Measurements from ENCODE around the gene DDC. TPM values are rescaled to one million over a fixed set of nuclear protein-coding genes. Genes with fewer than 3 reads are reported as not detected.
"Not testable (repeated sequence)": the region's sequence is repeated elsewhere in the genome, so short reads cannot be mapped to it uniquely, and the experiment has no call there.

The DDC gene
- polyA plus RNA-seq, 6 donors from 2014 or later: not detected

DNA sequence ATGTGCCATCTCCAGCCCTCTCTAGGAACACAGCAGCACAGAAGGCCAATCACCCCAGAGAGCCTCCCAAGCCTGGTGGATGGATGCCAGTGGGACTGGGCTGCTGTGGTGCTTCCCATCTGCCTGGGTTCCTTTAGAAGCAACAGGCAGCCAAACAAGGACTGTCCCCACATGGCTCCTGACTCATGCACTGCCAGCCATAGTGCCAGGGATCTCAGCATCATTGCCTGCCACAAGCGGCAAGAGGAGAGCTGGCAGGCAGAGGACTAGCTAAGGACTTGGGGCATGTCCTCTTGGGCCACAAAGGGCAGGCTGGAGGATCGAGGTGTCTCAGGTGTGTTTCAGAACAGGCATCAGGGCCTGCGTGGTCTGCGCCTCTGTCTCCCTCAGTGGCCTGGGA is 91.7 kb downstream of the DDC start:
- Mint-ChIP-seq H3K27ac (peak overlapping the region in 1 of 6 donors; percentile 9), H3K9me3 (no peaks in the 10 kb centered on the region), H3K4me3 (no peak overlapping the region), H3K36me3 (no peaks in the 10 kb centered on the region), H3K27me3 (peaks cover 6 to 12% (median 7%) of the 10 kb centered on the region in 3 donors), H3K4me1 (peaks cover 0 to 3% (median under 1%) of the 10 kb centered on the region in 3 donors)
- ATAC-seq (ENCODE audit: low read depth in 2 of 2) (no peak), DNase-seq (no peak)

DNA sequence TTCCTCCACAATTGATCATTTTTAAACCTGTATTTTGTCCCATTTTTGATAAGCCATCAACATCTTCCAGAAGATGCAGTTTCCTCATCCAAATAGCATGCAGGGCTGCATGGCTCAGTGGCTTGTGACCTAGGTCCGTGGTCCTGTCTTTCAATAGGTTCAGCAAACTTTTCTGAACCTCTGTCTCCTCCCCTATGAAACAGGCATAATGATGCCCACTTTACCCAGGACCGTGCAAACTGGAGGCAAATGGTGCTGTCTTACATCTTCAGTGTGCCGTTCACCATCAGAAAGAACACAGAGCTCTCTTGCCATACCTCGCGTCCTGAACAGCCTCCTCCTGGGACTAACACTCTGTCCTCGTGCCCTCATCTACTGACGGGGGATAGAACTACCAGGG is 92.8 kb downstream of the DDC start:
- Mint-ChIP-seq H3K27ac (no peak overlapping the region), H3K27me3 (peaks cover 3 to 18% (median 6%) of the 10 kb centered on the region in 3 donors), H3K36me3 (no peaks in the 10 kb centered on the region), H3K4me1 (peaks cover 8 to 14% (median 11%) of the 10 kb centered on the region in 3 donors), H3K9me3 (no peaks in the 10 kb centered on the region), H3K4me3 (no peak overlapping the region)
- ATAC-seq (ENCODE audit: low read depth in 2 of 2) (no peak), DNase-seq (no peak)

- ATAC-seq (ENCODE audit: low read depth in 2 of 2) (no peak), DNase-seq (no peak)
- Mint-ChIP-seq H3K36me3 (no peaks in the 10 kb centered on the region), H3K27ac (no peak overlapping the region), H3K9me3 (no peaks in the 10 kb centered on the region), H3K27me3 (peaks cover 0 to 18% (median 6%) of the 10 kb centered on the region in 3 donors), H3K4me3 (no peak overlapping the region), H3K4me1 (peaks cover 10 to 17% (median 13%) of the 10 kb centered on the region in 3 donors)
Observed at GRCh38 chr7:50471970-50472369, 93.2 kb downstream of the DDC start.

GRCh38 chr7:50470250-50471163 is 94.7 kb downstream of the DDC start:
- DNase-seq (no peak), ATAC-seq (ENCODE audit: low read depth in 2 of 2) (no peak)
- no peak overlapping the region for H3K4me3 Mint-ChIP-seq
- H3K9me3 Mint-ChIP-seq: no peaks in the 10 kb centered on the region
- H3K27me3 Mint-ChIP-seq: peaks cover 0 to 18% (median 6%) of the 10 kb centered on the region in 3 donors
- H3K4me1 Mint-ChIP-seq: peaks cover 10 to 17% (median 13%) of the 10 kb centered on the region in 3 donors
- H3K27ac Mint-ChIP-seq: no peak overlapping the region
- no peaks in the 10 kb centered on the region for H3K36me3 Mint-ChIP-seq

GRCh38 chr7:50469181-50469580 is 96.0 kb downstream of the DDC start:
- DNase-seq: no peak
- no peaks in the 10 kb centered on the region for H3K9me3 Mint-ChIP-seq
- H3K4me3 Mint-ChIP-seq: no peak overlapping the region
- H3K27me3 Mint-ChIP-seq: peaks cover 0 to 14% (median 6%) of the 10 kb centered on the region in 3 donors
- H3K36me3 Mint-ChIP-seq: no peaks in the 10 kb centered on the region
- no peak for ATAC-seq (ENCODE audit: low read depth in 2 of 2)
- H3K4me1 Mint-ChIP-seq: peaks cover 10 to 14% (median 13%) of the 10 kb centered on the region in 3 donors
- H3K27ac Mint-ChIP-seq: no peak overlapping the region

DNA sequence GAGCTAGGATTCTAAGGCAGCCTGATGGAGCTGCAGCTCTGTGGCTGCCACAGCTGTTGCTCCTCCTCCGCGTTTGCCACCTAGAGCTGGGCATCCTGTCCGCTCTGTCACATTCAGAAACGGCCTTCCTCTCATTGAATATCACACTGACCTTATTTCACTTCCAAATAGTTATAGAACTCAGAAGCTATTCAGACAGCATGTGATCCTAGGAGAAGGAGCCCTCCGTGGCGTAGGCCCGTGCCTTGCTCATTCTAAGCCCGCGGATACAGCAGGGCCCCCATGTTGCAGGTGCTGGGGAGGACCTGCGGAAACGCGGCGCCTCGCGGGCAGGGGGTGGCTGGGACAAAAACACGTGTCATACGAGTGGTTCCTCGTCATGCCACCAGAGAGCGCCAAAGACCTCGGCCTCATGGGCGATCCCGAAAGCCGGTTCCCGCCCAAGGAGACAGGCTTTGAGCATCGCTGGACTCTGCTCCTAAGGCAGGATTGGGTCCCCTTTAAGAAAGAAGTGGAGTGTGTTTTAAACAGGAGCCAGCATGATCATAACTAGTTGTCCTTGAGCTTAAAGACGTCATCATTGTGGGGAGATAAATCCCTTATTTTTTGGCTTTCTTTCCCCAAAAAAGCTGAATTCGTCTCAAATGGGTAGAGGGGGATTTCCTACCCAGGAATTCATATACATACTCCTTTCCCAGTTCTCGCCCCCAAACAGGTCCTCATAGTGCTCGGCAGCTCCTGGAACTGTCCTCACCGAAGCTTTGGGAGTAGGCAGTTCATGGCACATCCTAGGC is 97.2 kb downstream of the DDC start:
- peak overlapping the region in 4 of 6 donors; percentile 53 to 93 (median 82) for H3K27ac Mint-ChIP-seq
- peak; percentile 63 for DNase-seq
- peaks cover 0 to 9% (median 6%) of the 10 kb centered on the region in 3 donors for H3K27me3 Mint-ChIP-seq
- no peaks in the 10 kb centered on the region for H3K36me3 Mint-ChIP-seq
- ATAC-seq (ENCODE audit: low read depth in 2 of 2): peak; percentile 92 to 95
- peak overlapping the region in 7 of 8 donors; percentile 44 to 88 (median 72) for H3K4me3 Mint-ChIP-seq
- H3K4me1 Mint-ChIP-seq: peaks cover 10 to 14% (median 13%) of the 10 kb centered on the region in 3 donors
- H3K9me3 Mint-ChIP-seq: no peaks in the 10 kb centered on the region

GRCh38 chr7:50466815-50467585 is 98.2 kb downstream of the DDC start:
- H3K9me3 Mint-ChIP-seq: no peaks in the 10 kb centered on the region
- H3K4me1 Mint-ChIP-seq: peaks cover 10 to 14% (median 13%) of the 10 kb centered on the region in 3 donors
- DNase-seq: no peak

GRCh38 chr7:50463035-50463434 is 102.2 kb downstream of the DDC start:
- no peak overlapping the region for H3K27ac Mint-ChIP-seq
- no peak for ATAC-seq (ENCODE audit: low read depth in 2 of 2)
- no peak overlapping the region for H3K4me3 Mint-ChIP-seq
- peaks cover 0 to 11% (median 5%) of the 10 kb centered on the region in 3 donors for H3K27me3 Mint-ChIP-seq
- DNase-seq: no peak
- no peaks in the 10 kb centered on the region for H3K36me3 Mint-ChIP-seq
- H3K4me1 Mint-ChIP-seq: peaks cover 7 to 8% (median 8%) of the 10 kb centered on the region in 3 donors
- H3K9me3 Mint-ChIP-seq: no peaks in the 10 kb centered on the region

More at GRCh38 chr7:50466815-50467585, 98.2 kb downstream of the DDC start:
- no peaks in the 10 kb centered on the region for H3K36me3 Mint-ChIP-seq
- H3K27ac Mint-ChIP-seq: peak overlapping the region in 2 of 6 donors; percentile 79 to 86
- peaks cover 0 to 9% (median under 1%) of the 10 kb centered on the region in 3 donors for H3K27me3 Mint-ChIP-seq
- ATAC-seq (ENCODE audit: low read depth in 2 of 2): no peak
- H3K4me3 Mint-ChIP-seq: peak overlapping the region in 3 of 8 donors; percentile 35 to 88 (median 65)

DNA sequence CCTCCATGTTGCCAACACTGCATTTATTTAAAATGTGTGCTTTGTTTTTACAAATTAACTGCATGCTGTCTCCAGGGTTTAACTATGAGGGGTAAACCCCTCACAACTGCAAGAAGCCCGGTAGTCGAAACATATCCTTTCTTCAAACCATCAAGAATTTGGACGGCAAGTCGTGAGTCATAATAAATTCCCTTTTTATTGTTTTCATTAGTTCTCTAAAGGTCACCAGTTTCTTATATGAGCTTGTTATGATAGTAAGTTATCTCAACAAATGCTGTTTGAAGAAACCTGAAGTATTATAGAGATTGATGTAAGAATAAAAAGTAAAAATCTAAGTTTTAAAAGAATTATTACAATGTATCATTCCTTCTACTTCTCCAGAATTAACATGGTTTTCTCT is 102.8 kb downstream of the DDC start:
- no peak overlapping the region for H3K4me3 Mint-ChIP-seq
- no peak overlapping the region for H3K27ac Mint-ChIP-seq
- no peaks in the 10 kb centered on the region for H3K36me3 Mint-ChIP-seq
- ATAC-seq (ENCODE audit: low read depth in 2 of 2): no peak
- no peak for DNase-seq
- H3K27me3 Mint-ChIP-seq: peaks cover 0 to 11% (median 5%) of the 10 kb centered on the region in 3 donors
- peaks cover under 1 to 2% (median 1%) of the 10 kb centered on the region in 3 donors for H3K4me1 Mint-ChIP-seq
- no peaks in the 10 kb centered on the region for H3K9me3 Mint-ChIP-seq

DNA sequence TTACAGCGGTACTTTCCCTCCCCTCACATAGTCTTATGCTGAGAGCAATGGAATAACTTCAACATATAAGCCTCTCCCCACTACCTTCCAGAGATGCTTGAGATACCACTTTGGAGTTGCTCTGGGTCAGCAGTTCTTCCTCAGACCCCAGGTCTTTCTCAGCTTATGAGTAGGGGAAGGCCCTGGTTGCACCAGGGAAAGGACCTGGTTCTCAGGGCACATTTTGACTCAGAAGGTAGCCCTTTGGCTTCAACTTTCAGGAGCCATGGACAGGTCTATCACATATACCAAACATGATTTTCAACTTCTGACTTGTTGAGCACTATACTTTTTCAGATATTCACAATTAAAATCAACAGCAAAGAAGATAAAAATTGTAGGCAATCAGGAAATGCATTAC is 103.5 kb downstream of the DDC start:
- H3K27me3 Mint-ChIP-seq: peaks cover 0 to 11% (median 5%) of the 10 kb centered on the region in 3 donors
- H3K27ac Mint-ChIP-seq: no peak overlapping the region
- no peak for ATAC-seq (ENCODE audit: low read depth in 2 of 2)
- H3K4me3 Mint-ChIP-seq: no peak overlapping the region
- no peaks in the 10 kb centered on the region for H3K9me3 Mint-ChIP-seq
- no peak for DNase-seq
- no peaks in the 10 kb centered on the region for H3K36me3 Mint-ChIP-seq
- H3K4me1 Mint-ChIP-seq: no peaks in the 10 kb centered on the region

DNA sequence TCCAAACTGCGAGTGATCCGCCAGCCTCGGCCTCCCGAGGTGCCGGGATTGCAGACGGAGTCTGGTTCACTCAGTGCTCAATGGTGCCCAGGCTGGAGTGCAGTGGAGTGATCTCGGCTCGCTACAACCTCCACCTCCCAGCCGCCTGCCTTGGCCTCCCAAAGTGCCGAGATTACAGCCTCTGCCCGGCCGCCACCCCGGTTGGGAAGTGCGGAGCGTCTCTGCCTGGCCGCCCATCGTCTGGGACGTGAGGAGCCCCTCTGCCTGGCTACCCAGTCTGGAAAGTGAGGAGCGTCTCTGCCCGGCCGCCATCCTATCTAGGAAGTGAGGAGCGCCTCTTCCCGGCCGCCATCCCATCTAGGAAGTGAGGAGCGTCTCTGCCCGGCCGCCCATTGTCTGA is 106.0 kb downstream of the DDC start:
- DNase-seq; H3K4me3 Mint-ChIP-seq; H3K9me3 Mint-ChIP-seq; H3K4me1 Mint-ChIP-seq; ATAC-seq (ENCODE audit: low read depth in 2 of 2); H3K36me3 Mint-ChIP-seq; H3K27ac Mint-ChIP-seq: not testable (repeated sequence)
- peaks cover 10 to 13% (median 11%) of the 10 kb centered on the region in 3 donors for H3K27me3 Mint-ChIP-seq

DNA sequence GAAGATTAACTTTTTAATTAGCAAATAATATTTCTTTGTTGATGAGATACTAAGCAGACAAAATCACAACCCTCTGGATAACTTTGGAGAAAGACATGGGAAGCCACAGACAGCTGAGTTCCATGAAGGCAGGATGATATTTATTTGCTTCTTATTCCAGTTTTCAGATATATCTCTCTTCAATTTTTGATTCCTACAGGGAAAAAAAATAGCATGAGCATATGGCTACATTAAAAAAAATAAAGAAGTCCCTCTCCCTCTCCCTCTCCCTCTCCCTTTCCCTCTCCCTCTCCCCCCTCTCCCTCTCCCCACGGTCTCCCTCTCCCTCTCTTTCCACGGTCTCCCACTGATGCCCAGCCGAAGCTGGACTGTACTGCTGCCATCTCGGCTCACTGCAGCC is 106.6 kb downstream of the DDC start:
- not testable (repeated sequence) for ATAC-seq (ENCODE audit: low read depth in 2 of 2); H3K36me3 Mint-ChIP-seq; H3K4me1 Mint-ChIP-seq; H3K4me3 Mint-ChIP-seq; DNase-seq; H3K27ac Mint-ChIP-seq; H3K9me3 Mint-ChIP-seq
- H3K27me3 Mint-ChIP-seq: peaks cover 10 to 13% (median 11%) of the 10 kb centered on the region in 3 donors

All from naive B cell (primary cell).